MM.1S (cell line): ENCODE results near the gene AASDHPPT.

ENCODE experiments used
- DNase-seq: peaks from one replicate; pipeline ENCODE4 v3.0.0-alpha.2; 2015
- H2AFZ ChIP-seq: fragments of 300-600 bp; sonication (generic); 2 replicates; pipeline ENCODE4 v1.6.0; 2016; ENCODE audit warnings: antibody characterized with exemption, low read length
- H3F3A ChIP-seq: fragments of 300-600 bp; sonication (generic); 2 replicates; pipeline ENCODE4 v1.6.1; 2016; ENCODE audit warnings: mild to moderate bottlenecking, antibody characterized with exemption, low read length, moderate library complexity, mixed read lengths; ENCODE audit not compliant: insufficient read depth
- H3K27ac ChIP-seq: fragments of 300-600 bp; sonication (generic); 2 replicates; pipeline ENCODE4 v1.5.1; 2016; ENCODE audit warnings: mild to moderate bottlenecking, low read length
- H3K27me3 ChIP-seq: fragments of 300-600 bp; sonication (generic); replicated peaks from 2 replicates; pipeline ENCODE4 v1.6.0; 2016; ENCODE audit warnings: low read length; ENCODE audit not compliant: insufficient read depth
- H3K36me3 ChIP-seq: fragments of 300-600 bp; sonication (generic); replicated peaks from 2 replicates; pipeline ENCODE4 v1.6.1; 2016; ENCODE audit warnings: mild to moderate bottlenecking, low read length, mixed read lengths; ENCODE audit not compliant: insufficient read depth
- H3K4me1 ChIP-seq: fragments of 300-600 bp; sonication (generic); 2 replicates; pipeline ENCODE4 v1.6.1; 2016; ENCODE audit warnings: low read length, mixed read lengths
- H3K4me2 ChIP-seq: fragments of 300-600 bp; sonication (generic); 2 replicates; pipeline ENCODE4 v1.6.0; 2016; ENCODE audit warnings: low read depth, low read length
- H3K4me3 ChIP-seq: fragments of 300-600 bp; sonication (generic); 2 replicates; pipeline ENCODE4 v1.5.1; 2016; ENCODE audit warnings: low read length, mixed read lengths
- H3K79me2 ChIP-seq: fragments of 300-600 bp; sonication (generic); 2 replicates; pipeline ENCODE4 v1.6.1; 2016; ENCODE audit warnings: mixed run types, low read length, mixed read lengths
- H3K9ac ChIP-seq: fragments of 300-600 bp; sonication (generic); 2 replicates; pipeline ENCODE4 v1.6.1; 2016; ENCODE audit warnings: low read length, mixed read lengths
- H3K9me2 ChIP-seq: fragments of 300-600 bp; sonication (generic); replicated peaks from 2 replicates; pipeline ENCODE4 v1.6.1; 2016; ENCODE audit warnings: mild to moderate bottlenecking, low read length, mixed read lengths; ENCODE audit not compliant: insufficient read depth
- H3K9me3 ChIP-seq: fragments of 300-600 bp; sonication (generic); replicated peaks from 2 replicates; pipeline ENCODE4 v1.6.1; 2016; ENCODE audit warnings: mild to moderate bottlenecking, low read length, mixed read lengths; ENCODE audit not compliant: insufficient read depth
- H4K20me1 ChIP-seq: fragments of 300-600 bp; sonication (generic); 2 replicates; pipeline ENCODE4 v1.6.1; 2016; ENCODE audit warnings: mild to moderate bottlenecking, low read length, moderate library complexity, mixed read lengths; ENCODE audit not compliant: insufficient read depth
- CTCF ChIP-seq: fragments of 300-600 bp; sonication (generic); IDR thresholded peaks from 2 replicates; pipeline ENCODE4 v1.5.1; 2016; ENCODE audit warnings: antibody characterized with exemption, low read length, mixed read lengths
- EZH2 ChIP-seq: fragments of 300-600 bp; sonication (generic); optimal IDR thresholded peaks from 2 replicates; pipeline ENCODE3; 2017; ENCODE audit warnings: low read depth, mild to moderate bottlenecking, antibody characterized with exemption, low read length, mixed read lengths
- EZH2phosphoT487 ChIP-seq: fragments of 300-600 bp; sonication (generic); IDR thresholded peaks from 2 replicates; pipeline ENCODE4 v1.6.1; 2018; ENCODE audit warnings: antibody characterized with exemption, low read length

The AASDHPPT gene

GRCh38 chr11:106086135-106086534 is 8.7 kb downstream of the AASDHPPT start:
- peaks cover 4% of the 10 kb centered on the region; the same call in 1 of the 2 replicates for H3K36me3 ChIP-seq
- no peak overlapping the region for H3K4me2 ChIP-seq
- peaks cover 90% of the 10 kb centered on the region for H3K79me2 ChIP-seq
- H3K9me3 ChIP-seq: no peaks in the 10 kb centered on the region
- 0 out of 2 replicates have a peak, but pooled peaks cover 3% of the 10 kb centered on the region for H3F3A ChIP-seq
- no peak overlapping the region for H3K4me3 ChIP-seq
- TF ChIP-seq EZH2phosphoT487 (no peak), CTCF (no peak), EZH2 (no peak)
- no peak overlapping the region for H3K9ac ChIP-seq
- H2AFZ ChIP-seq: no peak overlapping the region
- DNase-seq: no peak
- H3K9me2 ChIP-seq: no peaks in the 10 kb centered on the region
- peaks cover 10% of the 10 kb centered on the region; the same call in 1 of the 2 replicates for H4K20me1 ChIP-seq
- no peaks in the 10 kb centered on the region for H3K27me3 ChIP-seq
- peaks cover 15% of the 10 kb centered on the region; the same call in 1 of the 2 replicates for H3K4me1 ChIP-seq
- no peak overlapping the region for H3K27ac ChIP-seq

GRCh38 chr11:106086850-106087249 is 9.4 kb downstream of the AASDHPPT start:
- DNase-seq: no peak
- TF ChIP-seq CTCF (no peak), EZH2phosphoT487 (no peak), EZH2 (no peak)
- Histone ChIP-seq H3K4me1 (peaks cover 20% of the 10 kb centered on the region), H4K20me1 (peaks cover 10% of the 10 kb centered on the region; the same call in 1 of the 2 replicates), H3K4me3 (no peak overlapping the region), H3K9ac (no peak overlapping the region), H3K36me3 (peaks cover 4% of the 10 kb centered on the region; the same call in 1 of the 2 replicates), H3K4me2 (no peak overlapping the region), H3K9me3 (no peaks in the 10 kb centered on the region), H3F3A (0 out of 2 replicates have a peak, but pooled peaks cover 3% of the 10 kb centered on the region), H3K9me2 (no peaks in the 10 kb centered on the region), H2AFZ (no peak overlapping the region), H3K27ac (no peak overlapping the region), H3K79me2 (peaks cover 87% of the 10 kb centered on the region), H3K27me3 (no peaks in the 10 kb centered on the region)

GRCh38 chr11:106087815-106088435 is 10.5 kb downstream of the AASDHPPT start:
- Histone ChIP-seq H4K20me1 (peaks cover 10% of the 10 kb centered on the region; the same call in 1 of the 2 replicates), H2AFZ (no peak overlapping the region), H3K4me2 (peak overlapping the region; percentile 10), H3K27ac (no peak overlapping the region), H3F3A (0 out of 2 replicates have a peak, but pooled peaks cover 3% of the 10 kb centered on the region), H3K9me2 (no peaks in the 10 kb centered on the region), H3K36me3 (no peaks in the 10 kb centered on the region; the same call in none of the 2 replicates), H3K4me3 (no peak overlapping the region), H3K9me3 (no peaks in the 10 kb centered on the region), H3K79me2 (peaks cover 81% of the 10 kb centered on the region), H3K9ac (no peak overlapping the region), H3K27me3 (no peaks in the 10 kb centered on the region), H3K4me1 (peaks cover 25% of the 10 kb centered on the region)
- DNase-seq: peak; percentile 52
- TF ChIP-seq CTCF (peak; percentile 91), EZH2 (no peak), EZH2phosphoT487 (no peak)
